DMS79 treated with DMSO at 0.1 percent for 48 hours (cell line): Measurements from ENCODE around the gene STON2.

Source experiments
- DNase-seq: peaks from one replicate; lab custom pipeline; 2025; lab: John Stamatoyannopoulos, UW

Gene STON2

DNA sequence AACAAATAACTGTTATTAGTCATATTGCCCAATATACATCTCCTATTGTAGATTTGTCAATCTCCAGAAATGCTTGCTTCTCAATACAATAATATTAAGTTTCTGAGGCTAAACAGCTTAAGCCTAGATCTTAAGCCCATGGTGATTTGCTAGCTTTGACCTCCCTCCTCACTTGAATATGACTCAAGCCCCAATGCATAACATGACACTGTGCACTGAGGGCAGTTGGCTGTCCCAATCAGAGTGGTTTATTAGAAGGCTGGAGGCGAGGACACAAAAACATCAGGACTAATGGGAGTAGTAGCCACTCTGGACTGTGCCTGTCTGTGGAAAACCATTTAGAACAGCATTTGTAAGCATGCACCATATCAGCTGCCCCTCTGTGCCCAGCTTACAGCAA, 98.3 kb downstream of the STON2 start:
- DNase-seq, result no peak

DNA sequence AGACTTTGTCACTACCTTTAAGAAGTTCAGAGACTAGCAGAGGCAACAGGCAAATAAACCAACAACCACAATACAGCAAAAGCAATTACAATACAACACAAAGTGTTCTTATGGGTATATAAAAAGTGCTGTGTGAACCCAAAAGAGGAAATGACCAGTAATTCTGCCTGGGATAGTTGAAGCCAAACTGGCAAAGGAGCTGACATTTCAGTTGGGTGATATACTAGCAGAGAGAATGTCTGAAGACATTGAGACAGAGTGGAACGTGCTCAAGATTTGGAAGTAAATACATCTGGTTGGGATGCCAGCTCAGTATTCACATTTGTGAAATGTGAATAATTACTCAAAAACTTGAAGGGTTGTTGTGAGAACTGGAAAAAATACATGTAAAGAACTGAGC, 98.8 kb downstream of the STON2 start:
- DNase-seq, result no peak

DNA sequence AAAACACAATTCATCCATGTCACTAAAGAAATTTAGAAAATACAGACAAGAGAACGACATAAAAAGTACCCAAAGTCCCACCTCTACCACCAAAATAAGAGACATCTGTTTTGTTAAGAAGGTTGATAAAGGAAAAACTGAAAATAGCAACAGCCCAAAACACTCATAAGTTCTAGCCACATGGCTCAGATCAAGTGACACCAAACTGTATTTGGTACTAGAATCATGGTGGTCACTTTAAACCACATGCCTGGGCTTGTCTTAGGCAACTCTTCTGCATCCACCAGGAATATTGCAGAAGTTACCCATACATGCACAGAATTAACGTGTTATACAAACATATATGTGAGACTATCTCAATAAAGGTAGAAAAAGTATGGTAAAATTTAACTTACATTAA, 101.2 kb downstream of the STON2 start:
- DNase-seq, result no peak

DNA sequence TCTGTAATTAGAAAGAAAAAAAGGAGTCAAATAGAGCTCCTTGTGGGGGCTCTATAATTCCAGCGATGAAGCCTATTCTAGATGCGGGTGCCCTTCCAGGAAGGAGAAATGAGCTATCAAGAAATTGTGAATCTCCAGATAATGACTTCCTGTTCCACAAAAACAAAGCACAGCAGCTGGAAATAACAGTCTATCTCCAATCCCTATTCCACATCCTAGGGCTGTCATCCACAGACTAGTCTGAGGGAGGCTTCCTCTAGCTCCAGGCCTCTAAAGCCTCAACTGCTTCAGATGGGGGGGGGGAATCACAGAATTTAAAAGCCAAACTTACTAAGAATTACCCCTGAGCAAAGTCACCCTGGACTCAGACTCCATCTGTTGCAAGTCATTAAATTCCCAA, 102.0 kb downstream of the STON2 start:
- no peak for DNase-seq

DNA sequence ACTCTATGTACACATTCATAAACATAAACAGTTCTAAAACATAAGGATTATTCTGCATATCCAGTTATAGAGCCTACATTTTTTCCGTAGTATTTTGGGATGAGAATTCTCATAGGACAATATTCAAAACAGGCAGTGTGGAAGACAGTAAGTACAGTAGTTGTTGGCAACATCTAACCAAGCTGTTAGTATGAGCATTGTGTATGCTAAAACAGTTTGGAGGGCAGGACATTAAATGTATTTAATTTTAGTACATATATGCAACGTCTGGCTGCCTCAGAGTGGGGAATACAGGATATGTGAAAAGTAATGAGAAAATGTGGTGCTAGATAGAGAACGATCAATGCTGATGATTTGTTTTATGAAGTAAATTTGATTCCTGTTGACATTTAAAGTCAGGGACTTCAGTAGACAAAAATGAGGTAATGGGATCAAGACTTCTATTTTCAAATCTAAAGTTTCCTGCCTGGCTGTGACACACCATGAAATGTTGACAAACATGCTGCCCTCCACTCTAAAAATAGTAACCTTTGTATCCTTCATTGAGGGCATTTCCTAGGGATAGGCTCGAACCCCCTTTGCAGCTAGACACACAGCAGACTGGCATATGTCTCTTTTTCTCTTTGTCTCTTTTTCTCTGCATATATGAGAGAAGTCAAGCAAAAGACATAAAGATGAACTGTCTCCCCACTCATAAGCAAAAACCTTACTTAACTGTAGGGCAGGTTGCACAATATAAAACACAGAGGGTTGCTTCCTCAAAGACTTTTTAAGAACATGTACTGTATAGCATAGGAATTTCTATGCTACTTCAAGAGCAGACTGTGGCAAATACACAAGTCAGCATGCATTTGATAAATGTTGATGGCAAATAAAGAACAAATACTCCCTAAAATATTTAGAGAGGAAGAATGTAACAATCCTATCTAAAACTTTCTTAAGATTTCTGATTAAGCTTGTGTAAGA, 103.9 kb downstream of the STON2 start:
- DNase-seq, result no peak

DNA sequence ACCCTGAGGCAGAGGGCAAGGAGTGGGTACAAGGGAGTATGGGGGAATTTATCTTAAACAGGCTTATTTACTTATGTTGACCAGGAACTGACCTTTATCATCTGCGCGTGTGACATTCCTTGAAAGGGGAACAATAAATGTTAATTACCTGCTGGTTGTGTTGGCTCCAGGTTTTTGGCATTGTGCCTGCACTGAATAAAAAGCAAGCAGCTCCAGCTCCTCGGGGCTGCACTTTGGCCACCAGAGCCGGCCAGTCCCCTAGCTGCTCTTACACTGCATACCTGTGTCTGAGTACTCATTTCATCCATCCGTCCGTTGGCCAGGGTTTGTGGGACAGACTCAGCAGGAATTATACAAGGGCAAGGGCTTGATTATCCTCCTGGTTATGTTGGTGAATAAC, 110.6 kb downstream of the STON2 start:
- no peak for DNase-seq

DNA sequence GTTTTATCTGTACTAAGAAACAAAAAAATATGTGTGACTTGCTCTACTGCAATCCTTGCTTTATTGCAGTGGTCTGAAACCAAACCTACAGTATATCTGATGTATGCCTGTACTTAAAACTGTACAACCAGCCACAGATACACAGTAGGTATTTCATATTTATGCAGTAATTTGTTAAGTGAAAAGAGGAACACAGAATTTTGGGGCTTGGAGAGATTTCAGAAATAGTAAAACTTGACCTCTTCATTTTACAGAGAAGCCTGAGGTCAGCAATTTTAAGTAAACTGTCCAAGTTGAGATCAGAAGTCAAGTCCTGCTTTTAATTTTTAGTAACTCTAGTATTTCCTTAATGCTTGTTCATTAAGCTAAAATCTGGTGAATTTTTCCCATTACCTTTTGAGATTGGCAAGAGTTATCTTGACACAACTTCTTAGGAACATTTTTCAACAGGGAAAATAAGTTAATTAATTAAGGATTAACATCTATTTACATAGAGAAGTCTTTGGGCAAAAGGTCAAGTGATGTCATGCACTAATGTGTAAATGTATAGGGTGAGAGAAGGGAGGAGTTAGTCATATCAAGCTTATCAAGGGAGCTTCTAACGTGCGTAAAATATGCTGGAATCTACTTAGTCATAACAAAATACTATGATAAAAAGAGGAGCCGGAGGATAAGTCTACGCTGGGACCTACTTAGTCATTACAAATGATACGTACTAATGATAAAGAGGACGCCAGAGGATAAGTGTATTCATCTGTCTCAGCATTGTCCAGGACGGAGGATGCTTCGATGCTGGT, 113.4 kb downstream of the STON2 start:
- DNase-seq, result no peak

DNA sequence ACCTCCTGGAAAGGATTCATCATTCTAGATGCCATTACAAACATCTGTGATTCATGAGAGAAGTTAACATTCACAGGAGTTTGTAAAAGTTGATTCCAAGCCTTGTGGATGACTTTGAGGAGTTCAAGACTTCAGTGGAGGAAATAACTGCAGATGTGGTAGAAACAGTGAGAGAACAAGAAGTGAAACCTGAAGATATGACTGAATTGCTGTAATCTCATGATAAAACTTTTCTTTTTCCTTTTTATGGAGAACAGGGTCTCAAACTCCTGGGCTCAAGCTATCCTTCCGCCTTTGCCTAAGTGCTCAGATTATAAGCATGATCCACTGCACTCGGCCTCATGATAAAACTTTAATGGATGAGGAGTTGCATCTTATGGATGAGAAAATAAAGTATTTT, 114.9 kb downstream of the STON2 start:
- DNase-seq, result no peak

DNA sequence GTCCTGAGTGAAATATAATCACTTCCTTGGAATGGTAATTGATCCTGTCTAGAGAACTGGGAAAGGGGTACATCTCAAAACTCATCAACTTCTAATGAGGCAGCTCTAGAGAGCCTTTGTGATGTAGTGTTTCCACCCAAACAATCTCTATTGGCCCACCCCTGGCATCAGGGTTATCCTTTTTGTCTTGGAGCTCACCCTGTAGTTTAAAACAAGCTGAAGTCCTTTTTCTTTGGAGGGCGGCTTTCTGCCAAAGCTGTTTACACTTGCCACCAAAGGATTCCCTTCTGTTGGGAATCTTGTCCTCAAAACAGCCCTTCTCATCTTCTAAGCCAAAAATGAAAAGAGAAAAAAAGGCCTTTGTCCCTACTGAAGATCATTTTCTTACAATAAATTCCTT, 118.8 kb downstream of the STON2 start:
- no peak for DNase-seq

DNA sequence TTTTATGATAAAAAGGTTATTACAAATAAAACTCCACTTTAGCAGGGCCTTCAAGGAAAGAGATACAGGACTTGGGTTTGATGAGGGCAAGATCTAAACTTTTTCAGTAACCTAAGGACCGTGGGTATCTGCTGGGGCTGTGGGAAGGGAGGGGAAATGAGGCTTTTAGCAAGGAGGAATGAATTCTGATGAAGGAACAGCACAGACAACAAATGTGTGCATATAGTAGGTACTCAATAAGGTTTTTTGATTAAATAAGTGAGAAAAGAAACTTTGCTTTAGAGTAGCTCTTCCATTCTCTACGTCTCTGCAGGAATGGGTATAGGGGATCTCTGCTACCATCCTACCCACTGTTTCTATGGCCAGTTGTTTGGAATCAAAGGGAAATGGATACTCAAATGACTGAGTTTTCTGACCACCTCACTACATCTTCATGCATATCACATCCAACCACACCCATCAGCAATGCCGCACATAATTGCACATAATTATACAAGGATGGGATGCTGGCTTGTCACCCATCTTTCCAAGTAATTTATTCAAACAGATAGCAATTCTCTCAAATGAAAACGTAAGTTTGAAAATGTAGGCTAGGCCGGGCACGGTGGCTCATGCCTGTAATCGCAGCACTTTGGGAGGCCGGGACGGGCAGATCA, 119.9 kb downstream of the STON2 start:
- DNase-seq, result no peak

DNA sequence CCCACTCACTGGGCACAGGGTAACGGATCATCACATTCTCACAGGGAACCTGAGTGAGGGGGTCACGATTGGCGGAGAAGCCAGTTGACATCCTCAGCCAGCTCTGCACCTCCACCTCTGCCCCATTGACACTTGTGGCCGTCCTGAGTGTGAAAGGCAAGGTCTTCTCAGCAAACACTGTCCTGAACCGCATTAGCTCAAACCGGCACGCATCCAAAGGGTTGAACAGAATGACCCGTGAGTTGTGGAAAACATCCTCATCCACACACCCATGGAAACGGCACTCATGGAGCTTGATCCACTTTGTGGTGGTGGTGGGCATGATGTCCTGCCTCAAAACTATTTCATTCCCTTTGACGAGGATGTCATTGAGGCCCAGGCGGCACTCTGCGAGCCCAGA, 123.0 kb downstream of the STON2 start:
- DNase-seq, result no peak

DNA sequence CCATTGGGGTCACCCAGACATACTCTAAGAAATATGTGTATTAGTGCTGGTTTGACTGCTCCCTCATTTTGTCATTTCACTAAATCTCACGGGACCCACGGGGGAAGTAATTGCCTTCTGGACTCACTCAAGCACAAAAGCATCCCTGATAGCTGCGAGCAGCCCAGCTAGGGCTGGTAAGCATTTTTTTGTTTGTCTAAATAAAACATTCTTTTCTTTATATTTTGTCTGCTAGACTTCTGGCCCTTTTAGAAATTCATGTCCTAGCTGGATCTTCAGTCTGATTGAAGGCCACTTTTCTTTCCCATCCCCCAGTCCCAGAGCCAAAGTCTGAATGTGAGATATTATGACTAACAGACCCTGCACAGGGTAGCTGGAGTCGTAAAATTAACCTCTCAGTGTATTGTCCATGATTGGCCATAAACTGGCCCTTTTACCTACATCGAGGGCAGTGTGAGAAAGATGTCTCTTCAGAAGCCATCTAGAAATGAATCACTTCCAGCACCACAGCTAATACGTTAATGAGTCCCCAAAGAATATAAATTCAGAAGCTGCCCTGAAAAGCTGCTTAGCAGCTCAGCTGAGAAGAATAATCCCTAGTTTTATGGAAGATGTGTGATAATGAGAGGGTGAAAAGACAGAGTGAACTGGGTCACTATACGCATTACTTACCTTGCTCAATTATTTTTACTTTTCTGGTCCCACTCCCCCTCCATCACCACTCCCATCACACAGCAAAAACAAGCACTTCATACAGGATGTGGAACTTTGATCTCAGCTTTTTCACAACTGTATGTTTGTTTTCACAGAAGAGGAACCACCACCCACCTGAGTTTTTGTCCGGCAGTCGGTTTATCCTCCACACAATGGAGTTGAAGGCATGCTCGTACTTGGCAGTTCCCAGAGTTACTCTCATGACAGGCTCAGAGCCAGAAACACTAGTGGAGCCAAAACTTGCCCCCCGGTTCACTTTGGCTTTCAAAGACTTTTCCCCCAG, 123.8 kb downstream of the STON2 start:
- peak; percentile 29 for DNase-seq

DNA sequence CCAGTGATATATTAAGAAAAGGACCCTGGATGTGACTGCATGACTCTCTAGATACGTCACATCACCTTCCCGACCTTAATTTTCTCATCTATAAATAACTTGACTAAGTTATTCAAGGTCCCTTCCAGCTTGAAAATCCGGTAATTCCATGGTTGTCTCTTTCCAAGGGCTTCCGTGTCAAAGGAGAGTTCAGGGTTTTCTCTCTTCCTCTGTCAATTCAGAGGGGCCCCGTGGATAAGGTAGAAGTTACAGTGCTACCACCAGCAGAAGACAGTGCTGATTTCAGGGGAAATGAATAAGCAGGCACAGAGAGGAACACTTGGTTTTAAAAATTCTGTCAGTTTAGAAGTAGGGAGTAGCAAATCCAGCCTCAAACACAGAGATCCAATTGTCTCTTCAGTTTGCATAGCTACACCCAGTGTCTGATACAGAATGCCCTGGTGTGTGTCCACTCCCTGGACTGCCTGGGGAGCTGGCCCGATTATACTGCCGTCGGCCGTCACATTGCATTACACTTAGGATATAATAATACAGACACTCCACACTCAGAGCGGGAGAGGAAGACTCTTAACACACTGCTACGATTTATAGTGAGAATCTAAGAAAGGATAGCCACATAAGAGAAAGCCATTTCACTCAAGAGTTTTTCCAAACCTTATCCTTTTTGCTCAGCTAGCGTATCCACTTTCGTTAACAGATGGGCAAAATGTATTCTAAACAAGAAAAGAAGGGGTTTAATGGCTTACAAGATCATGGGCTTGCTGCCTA, 124.6 kb downstream of the STON2 start:
- DNase-seq, result peak; percentile 66

DNA sequence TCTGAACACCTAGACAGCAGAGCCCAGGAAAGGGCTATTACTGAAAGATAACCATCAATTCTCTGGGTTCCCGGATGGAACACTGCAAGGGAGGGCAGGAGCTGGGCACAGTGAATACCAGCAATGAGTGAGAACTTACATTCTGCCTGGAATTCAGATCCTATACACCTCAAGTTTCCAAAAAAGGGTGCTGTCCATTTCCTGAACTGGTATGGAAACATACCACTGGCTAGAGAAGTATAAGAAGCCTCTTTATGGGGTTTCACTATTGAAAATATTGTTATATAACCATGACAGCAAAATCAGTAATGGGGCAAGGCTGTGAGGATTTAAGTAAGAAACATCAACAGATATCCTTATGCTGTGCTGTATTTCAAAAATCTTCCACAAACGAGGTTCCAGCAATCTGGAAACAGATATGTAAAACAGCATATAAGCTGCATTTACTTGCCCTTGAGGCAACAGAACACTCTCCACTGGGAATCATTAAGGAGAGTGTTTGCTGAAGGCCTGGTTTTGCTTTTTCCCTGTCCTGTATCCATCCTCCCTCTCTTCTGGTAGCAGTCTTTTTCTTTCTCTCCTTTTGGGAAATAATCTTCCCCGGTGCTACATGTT, 126.1 kb downstream of the STON2 start:
- DNase-seq, result no peak

DNA sequence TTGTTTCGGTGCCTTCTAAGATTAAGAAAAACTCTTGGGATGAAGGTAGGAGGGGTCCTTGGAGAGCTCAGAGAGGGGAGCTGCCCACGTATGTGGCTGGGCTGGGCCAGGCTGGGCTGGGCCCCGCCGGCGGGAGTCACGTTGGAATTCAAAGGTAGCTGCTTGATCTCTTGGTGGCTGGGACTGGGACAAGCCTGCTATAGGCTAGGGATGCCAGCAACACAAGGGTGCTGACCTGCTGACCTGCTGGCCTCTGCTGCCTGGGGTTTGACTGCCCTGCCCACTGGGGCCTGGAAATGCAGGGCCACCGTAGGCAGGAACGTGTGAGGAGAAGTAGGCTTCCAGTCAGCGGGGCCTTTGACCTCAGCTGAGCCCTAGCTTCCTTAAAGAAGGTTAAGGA, 126.6 kb downstream of the STON2 start:
- no peak for DNase-seq

DNA sequence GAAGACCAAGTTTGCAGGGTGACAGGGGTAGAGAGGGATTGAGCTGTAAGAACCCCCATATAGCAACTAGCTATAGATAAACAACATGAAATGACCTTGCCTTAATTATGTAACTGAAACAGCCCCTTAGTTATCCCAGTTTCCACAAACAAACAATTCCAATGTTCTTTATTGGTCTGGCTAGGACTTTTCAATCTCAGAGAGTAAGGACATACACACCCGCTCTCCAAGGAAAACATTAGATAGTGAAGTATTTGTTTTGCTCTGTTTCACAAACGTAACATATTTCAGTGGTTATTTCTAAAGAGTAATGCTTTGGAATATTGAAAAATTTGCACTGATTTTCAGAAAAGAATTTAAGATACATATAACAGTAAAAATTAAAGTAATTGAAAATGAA, 127.8 kb downstream of the STON2 start:
- DNase-seq, result no peak

DNA sequence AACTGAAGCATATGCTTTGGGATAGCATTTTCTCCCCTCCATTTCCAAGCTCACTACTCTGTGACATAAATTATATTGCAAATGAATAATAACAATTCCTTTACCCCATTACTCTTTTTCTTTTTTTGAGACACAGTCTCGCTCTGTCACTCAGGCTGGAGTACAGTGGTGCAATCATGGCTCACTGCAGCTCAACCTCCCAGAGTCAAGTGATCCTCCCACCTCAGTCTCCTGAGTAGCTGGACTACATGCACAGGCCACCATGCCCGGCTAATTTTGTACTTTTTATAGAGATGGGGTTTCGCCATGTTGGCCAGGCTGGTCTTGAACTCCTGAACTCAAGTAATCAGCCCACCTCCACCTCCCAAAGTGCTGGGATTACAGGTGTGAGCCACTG, 130.1 kb downstream of the STON2 start:
- DNase-seq, result no peak

DNA sequence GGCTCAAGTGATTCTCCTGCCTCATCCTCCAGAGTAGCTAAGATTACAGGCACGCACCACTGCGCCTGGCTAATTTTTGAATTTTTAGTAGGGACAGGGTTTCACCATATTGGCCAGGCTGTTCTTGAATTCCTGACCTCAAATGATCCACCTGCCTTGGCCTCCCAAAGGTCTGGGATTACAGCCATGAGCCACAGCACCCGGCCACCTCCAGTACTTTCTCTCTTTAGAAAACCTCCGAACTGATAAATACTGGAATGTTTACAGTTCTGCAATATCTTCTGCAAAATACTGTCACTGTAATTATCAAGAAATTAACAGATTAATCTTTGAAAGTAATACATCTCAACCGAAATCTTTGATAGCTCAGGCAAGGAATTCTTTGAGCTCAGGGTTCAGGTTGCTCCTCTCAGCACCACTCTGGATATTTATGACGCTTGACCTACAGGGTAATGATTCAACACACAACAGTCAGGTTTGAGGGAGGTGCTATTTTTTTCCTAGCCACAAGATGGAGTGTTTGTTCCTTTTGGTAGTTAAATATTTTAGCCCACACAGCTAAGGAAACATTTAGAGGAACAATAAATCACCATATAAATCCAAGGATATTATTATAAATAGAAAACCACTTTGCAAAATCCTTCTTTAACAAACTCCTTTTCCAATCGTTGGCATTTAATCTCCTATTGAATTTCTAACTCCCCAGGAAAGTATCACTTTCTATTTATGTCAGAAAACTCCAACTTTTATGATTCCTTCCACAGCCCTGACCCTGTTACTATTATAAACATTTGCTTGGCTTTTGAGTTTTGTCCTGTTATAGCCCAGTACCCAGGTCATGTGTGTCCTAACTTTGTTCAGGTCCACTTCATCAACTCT, 130.8 kb downstream of the STON2 start:
- DNase-seq, result peak; percentile 99

DNA sequence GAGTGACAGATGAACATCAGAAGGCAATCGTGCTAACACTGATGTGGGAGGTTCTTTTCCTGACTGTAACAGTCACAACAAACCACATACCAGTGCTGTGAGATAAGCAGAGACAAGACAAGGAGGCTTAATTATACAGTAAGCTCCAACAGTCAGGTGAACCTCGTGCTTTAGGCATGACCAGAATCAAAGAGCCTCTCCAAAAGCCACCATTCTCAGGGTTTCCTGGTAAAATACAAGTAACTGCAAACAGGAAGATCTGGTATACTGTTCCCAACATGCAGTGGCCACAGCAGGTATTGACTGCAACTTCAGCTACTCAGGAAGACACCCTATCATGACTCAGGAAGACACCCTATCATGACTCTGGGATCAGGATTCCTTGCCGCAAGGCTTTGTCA, 132.1 kb downstream of the STON2 start:
- DNase-seq, result no peak
